ENCODE results near the gene CFAP410.

- TF ChIP-seq POLR2A (IDR thresholded peaks at IDR 0.05) (no peak), CTCF (IDR thresholded peaks at IDR 0.05) (no peak)
Observed at GRCh38 chr21:44279354-44280260, 59.6 kb downstream of the CFAP410 start.

All from prostate gland (tissue), 2 donors.